Activated T-cell treated with anti-CD3 and anti-CD28 coated beads for 1 hour (primary cell): ENCODE results near the gene PTPRN2.

ENCODE experiments used
- DNase-seq: peaks from one replicate; pipeline ENCODE4 v3.0.0-alpha.2; 2020; ENCODE audit warnings: low read depth

Gene PTPRN2

GRCh38 chr7:158112571-158113320, 474.9 kb downstream of the PTPRN2 start:
- DNase-seq = no peak

DNA sequence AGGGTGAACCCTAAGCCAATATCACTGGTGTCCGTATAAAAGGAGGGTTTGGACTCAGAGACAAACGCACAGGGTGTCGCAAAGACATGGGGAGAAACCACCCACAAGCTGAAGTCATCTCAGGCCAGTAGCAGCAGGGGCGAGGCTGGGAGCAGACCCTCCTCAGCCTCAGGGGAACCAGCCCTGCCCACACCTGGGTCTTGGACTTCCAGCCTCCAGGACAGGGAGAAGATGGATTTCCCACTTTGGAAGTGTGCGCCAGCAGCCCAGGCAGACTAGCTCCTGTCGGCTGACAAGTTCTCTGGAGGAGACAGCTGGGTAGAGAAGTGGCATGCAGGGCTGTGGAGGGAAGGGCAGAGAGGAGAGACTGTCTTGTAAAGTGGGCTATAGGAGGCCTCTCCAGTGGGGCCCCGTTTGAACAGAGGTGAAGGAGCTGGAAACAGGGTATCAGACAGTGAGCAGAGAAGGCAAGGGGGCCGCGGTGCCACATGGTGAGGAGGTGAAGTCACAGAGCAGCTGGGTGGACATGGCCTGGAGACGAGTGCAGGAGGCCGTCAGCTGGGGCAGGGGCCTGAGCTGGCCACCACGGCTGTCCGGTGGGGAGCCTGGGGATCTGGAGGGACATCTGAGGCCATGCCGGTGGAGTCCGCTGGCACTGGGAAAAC, 475.6 kb downstream of the PTPRN2 start:
- no peak for DNase-seq

DNA sequence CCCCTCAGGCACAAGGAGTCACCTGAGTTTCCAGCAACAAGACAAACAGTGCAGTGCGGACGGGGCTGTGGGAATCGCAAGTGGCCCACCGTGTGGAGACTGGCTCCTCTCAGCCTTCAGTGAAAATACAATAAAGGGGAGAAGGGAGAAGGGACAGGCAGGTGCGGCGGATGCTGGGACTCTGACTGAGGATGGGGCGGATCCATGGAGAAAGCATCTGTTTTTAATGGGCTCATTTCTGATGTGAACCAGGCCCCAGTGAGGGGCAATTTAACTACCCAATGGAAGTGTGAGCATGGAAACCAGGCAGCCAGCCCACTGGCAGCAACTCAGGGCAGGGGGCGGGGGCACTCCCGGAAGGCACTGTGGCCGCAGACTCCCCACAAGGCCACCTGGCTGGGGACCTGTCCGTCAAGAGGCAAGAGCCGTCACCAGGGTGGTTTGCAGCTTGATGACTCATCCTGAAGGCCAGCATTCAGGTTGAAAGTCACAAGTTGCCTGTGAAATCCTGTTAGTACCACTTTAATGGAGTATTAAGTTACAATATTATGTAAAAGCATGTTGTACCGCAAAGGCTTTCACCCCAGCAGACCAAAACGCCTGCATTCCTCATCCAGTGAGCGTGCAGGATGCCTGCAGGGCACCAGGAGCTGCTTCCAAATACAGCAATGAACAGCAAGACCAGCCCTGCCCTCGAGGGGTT, 476.4 kb downstream of the PTPRN2 start:
- DNase-seq = no peak

DNA sequence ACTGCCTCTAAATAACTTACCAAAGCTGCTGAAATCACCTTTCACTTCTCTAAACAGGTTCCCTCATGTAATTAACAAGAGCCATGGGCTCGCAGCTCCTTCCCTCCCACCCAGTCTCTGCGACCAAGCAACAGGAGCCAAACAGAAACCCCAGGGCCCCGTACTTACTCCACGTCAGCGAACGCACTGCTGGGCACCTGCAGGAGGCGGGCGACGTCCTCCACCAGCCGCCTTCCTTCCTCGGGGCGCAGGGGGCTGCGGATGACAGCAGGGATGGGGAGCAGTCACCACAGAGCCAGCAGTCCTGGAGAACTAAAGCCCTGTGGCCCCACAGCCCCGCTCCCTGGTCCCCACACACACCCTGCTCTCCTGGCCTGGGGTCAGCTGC, 477.0 kb downstream of the PTPRN2 start:
- DNase-seq = no peak

GRCh38 chr7:158110034-158110590, 477.5 kb downstream of the PTPRN2 start:
- DNase-seq = no peak

GRCh38 chr7:158109364-158110033, 478.1 kb downstream of the PTPRN2 start:
- DNase-seq = no peak

DNA sequence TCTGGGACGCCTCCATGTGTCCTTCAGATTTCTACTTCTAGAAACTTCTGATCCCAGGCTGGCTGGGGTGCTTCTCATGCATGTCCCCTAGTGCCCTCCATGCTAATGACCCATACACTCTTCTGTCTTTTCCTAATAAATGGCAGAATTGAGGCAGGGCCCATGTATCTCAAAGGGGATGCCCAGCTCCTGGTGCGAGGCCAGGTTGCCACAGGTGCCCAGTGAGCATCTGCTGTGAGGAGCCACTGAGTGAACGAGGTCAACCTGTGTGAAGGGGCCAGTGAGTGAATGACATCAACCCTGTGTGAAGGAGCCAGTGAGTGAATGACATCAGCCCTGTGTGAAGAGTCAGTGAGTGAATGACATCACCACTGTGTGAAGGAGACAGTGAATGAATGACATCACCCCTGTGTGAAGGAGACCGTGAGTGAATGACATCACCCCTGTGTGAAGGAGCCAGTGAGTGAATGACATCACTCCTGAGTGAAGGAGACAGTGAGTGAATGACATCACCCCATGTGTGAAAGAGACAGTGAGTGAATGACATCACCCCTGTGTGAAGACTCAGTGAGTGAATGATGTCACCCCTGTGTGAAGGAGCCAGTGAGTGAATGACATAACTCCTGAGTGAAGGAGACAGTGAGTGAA, 478.9 kb downstream of the PTPRN2 start:
- DNase-seq = no peak

DNA sequence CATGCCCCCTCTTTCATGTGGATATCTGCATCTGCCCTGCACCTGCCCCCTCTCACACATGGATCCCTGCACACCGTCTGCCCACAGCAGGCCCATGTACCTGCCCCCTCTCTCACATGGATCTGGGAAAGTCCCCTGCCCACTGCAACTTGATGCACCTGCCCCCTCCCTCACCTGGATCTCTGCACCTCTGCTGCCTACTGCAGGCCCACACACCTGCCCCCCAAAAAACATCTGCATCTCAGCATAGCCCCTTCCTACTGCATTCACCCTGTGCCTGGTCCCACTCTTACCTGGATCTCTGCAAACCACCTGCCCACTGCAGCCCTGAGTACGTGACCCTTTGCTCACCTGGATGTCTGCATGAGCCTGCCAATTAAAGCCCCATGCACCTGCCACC, 479.8 kb downstream of the PTPRN2 start:
- no peak for DNase-seq

- no peak for DNase-seq
Measured at GRCh38 chr7:158106272-158106671, 481.4 kb downstream of the PTPRN2 start.

DNA sequence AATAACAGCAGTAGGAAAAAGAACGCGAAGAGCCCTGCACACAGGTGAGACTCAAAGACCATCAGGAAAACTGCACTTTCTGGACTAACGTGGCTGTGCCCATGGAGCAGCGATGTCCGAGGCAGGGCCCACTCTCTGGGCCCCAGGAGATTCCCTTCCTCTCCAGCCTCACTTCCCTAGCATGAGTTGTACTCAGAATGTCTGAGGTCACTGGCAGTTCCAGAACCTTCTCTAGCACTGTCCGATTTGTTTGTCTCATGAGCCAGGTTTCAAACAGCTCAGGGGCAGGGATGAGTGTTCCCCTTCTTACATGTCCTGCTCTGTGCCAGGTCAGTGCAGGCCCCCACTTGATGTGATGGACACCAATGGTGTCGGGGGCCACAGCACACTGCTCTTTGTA, 484.2 kb downstream of the PTPRN2 start:
- DNase-seq = no peak

DNA sequence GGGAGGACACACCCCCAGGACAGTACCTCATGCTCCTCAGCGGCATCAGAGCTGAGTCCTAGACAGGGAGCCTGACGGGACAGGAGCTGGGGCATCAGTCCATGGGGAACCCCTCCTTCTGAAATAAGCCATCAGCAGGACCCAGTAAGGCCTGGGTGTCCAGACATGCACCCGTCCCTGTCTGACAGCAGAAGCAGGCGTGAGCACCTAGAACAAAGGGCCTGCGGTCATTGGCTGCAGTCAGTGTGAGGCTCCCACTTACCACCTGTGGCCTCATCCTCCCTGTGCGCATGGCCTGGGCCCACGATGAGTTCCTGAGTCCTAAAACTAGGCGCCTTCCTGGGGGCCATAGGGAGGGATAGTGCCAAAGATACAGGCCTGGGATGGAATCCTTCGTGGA, 484.7 kb downstream of the PTPRN2 start:
- DNase-seq = no peak

GRCh38 chr7:158101821-158102450, 485.7 kb downstream of the PTPRN2 start:
- no peak for DNase-seq

GRCh38 chr7:158098125-158099030, 489.2 kb downstream of the PTPRN2 start:
- no peak for DNase-seq

DNA sequence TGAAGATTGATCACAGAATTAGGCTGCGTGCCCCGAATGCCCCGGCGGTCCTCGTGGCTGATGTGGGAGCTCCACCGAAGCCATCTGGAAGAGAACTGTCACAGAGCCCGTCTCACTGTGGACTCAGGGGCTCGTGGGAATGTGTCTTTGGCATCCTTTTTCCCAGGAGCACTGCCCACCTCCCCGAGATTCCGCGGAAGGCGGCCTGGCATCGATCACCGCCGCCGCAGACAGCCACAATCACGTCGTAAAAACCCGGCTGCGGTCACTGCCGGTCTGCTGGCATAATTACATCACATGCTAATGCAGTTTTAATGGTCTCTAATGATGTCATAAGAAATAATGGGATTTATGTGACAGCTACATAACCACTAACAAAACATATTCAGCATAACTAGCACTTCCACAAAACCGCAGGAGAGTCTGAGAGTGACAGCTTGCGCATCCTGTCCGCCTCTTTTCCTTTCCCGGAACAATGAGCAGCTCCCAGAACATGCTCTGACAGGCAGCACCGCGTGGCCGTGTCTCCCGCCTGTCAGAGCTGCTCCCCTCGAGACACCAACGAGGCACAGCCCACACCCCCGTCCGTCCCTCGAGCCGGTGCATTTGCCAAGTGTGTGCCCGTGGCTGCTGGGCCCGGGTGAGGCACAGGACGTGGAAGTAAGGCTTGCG, 490.0 kb downstream of the PTPRN2 start:
- no peak for DNase-seq

DNA sequence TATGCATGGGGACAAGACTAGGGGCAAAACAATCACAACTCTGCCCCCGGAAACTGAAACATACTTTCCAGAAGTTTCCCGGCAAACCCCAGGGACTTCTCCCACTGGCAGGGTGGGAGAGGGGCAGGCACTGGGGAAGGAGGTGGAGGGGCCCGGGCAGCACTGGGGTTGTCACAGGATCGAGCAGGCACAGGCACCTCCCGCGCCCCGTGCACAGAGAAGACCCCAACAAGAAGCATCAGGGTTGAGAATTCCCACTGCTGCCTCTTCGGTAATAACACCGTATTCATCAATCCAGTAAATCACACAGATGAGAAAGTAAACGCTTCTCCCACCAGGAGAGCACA, 490.5 kb downstream of the PTPRN2 start:
- DNase-seq = no peak

GRCh38 chr7:158096582-158096981, 491.0 kb downstream of the PTPRN2 start:
- DNase-seq = no peak

GRCh38 chr7:158094671-158095226, 492.9 kb downstream of the PTPRN2 start:
- no peak for DNase-seq

- no peak for DNase-seq
Measured at GRCh38 chr7:158094046-158094445, 493.6 kb downstream of the PTPRN2 start.

- no peak for DNase-seq
Measured at GRCh38 chr7:158093156-158093796, 494.3 kb downstream of the PTPRN2 start.
